ENCODE results near the gene ABCC5. TPM values are rescaled to one million over a fixed set of nuclear protein-coding genes. Genes with fewer than 3 reads are reported as not detected.

Gene ABCC5
- total and polyA plus RNA-seq, 2 of the 8 experiments (the other 6 are each of a cell fraction or from before 2014, with no cell fraction given) = 25.3 to 40.8 TPM

- no peak for DNase-seq (ENCODE audit: low read depth in 1 of 2, low spot score in 2 of 2)
- Histone ChIP-seq H4K91ac (replicated peaks; ENCODE audit: insufficient read length, low read length) (no peak overlapping the region), H3K79me2 (ENCODE audit: control insufficient read depth in 1 of 2, insufficient read depth in 2 of 2, low read length in 2 of 2) (no peaks in the 10 kb centered on the region), H2BK12ac (ENCODE audit: low read depth, low read length) (no peak overlapping the region), H2BK15ac (ENCODE audit: low read length) (no peak overlapping the region), H3K9ac (replicated peaks in 1 of 4; ENCODE audit: extremely low read depth in 1 of 4, low read depth in 3 of 4, low read length in 3 of 4) (no peak overlapping the region), H3K36me3 (ENCODE audit: control insufficient read depth in 2 of 4, insufficient read depth in 4 of 4, low read length in 3 of 4) (peaks cover 0 to 26% (median 10%) of the 10 kb centered on the region in 4 experiments; a peak in 5 of 8 replicates), H3K23ac (ENCODE audit: insufficient read length) (no peak overlapping the region), H2AK5ac (ENCODE audit: low read depth, low read length) (no peak overlapping the region), H2BK5ac (ENCODE audit: low read depth, low read length) (0 out of 2 replicates have a peak overlapping the region, but pooled peaks have one; percentile 16), H2BK20ac (ENCODE audit: low read length) (no peak overlapping the region), H3K4me1 (replicated peaks in 1 of 4; ENCODE audit: control insufficient read depth in 3 of 4, insufficient read depth in 4 of 4, low read length in 3 of 4) (peaks cover 0 to 14% (median 8%) of the 10 kb centered on the region in 4 experiments; a peak in 4 of 7 replicates), H3K9me3 (ENCODE audit: insufficient read depth in 2 of 2, low read depth in 1 of 2, low read length in 1 of 2) (no peaks in the 10 kb centered on the region), H3K27me3 (replicated peaks in 1 of 4; ENCODE audit: control insufficient read depth in 3 of 4, extremely low read depth in 1 of 4, insufficient read depth in 3 of 4, low read length in 3 of 4) (no peaks in the 10 kb centered on the region), H4K20me1 (replicated peaks in 1 of 2; ENCODE audit: control insufficient read depth in 1 of 2, insufficient read depth in 2 of 2, low read length in 2 of 2) (peaks cover 0 to 2% of the 10 kb centered on the region in 2 experiments), H3K4me2 (ENCODE audit: insufficient read depth in 1 of 2, low read depth in 2 of 2, low read length in 2 of 2) (no peak overlapping the region), H3K4ac (replicated peaks; ENCODE audit: insufficient read length, low read depth, low read length) (no peak overlapping the region), H3K14ac (ENCODE audit: insufficient read length) (no peak overlapping the region), H3K56ac (replicated peaks; ENCODE audit: insufficient read length, low read depth, low read length) (no peak overlapping the region), H3K23me2 (ENCODE audit: low read depth, low read length) (no peaks in the 10 kb centered on the region), H4K8ac (ENCODE audit: extremely low read depth, insufficient read depth, low read length) (no peak overlapping the region), H3K27ac (ENCODE audit: low read depth, low read length) (no peak overlapping the region), H2AFZ (ENCODE audit: low read length) (no peak overlapping the region), H3K79me1 (ENCODE audit: low read depth, low read length) (no peaks in the 10 kb centered on the region), H4K5ac (ENCODE audit: insufficient read length, low read depth, low read length) (no peak overlapping the region), H3K4me3 (ENCODE audit: extremely low read depth in 1 of 4, insufficient read depth in 2 of 4, low read depth in 3 of 4, low read length in 4 of 4) (no peak overlapping the region), H3K18ac (ENCODE audit: extremely low read depth, low read length) (no peak overlapping the region), H2BK120ac (replicated peaks; ENCODE audit: low read depth, low read length) (no peak overlapping the region)
- ChIA-PET POLR2A (ENCODE audit: partially characterized antibody) (no interaction called here), CTCF (ENCODE audit: partially characterized antibody) (interaction anchor here (1.3 kb wide), 1 partner anchor 66 kb away, joined by 4 read pairs; the partner anchor contains the start of gene ABCC5)
- no peak for FAIRE-seq
- WGBS, 2 experiments (ENCODE audit: extremely low coverage in 1 of 2, insufficient coverage in 1 of 2, insufficient read length in 1 of 2, insufficient replicate concordance in 2 of 2, low coverage in 1 of 2, low lambda C conversion rate in 2 of 2, missing lambda C conversion rate in 1 of 2) = 88% methylated on average over 13 of the region's 13 CpGs; no CpG with 5 or more reads in 1 of the 2 experiments
- TF ChIP-seq BACH1 (IDR thresholded peaks at IDR 0.05; ENCODE audit: low read length) (no peak), HDAC2 (IDR thresholded peaks at IDR 0.05; ENCODE audit: borderline replicate concordance in 1 of 2, low read depth in 2 of 2, low read length in 2 of 2) (no peak), JUND (IDR thresholded peaks at IDR 0.05; ENCODE audit: low read length) (no peak), KDM4A (IDR thresholded peaks at IDR 0.05; ENCODE audit: low read depth, low read length, severe bottlenecking) (no peak), PHF8 (conservative IDR thresholded peaks at IDR 0.05; ENCODE audit: low read depth, low read length) (no peak), SIN3A (conservative IDR thresholded peaks at IDR 0.05 in 1 of 2, IDR thresholded peaks at IDR 0.05 in 1 of 2; ENCODE audit: low read depth in 1 of 2, low read length in 2 of 2) (no peak)
- TF ChIP-seq, protein P1, sequence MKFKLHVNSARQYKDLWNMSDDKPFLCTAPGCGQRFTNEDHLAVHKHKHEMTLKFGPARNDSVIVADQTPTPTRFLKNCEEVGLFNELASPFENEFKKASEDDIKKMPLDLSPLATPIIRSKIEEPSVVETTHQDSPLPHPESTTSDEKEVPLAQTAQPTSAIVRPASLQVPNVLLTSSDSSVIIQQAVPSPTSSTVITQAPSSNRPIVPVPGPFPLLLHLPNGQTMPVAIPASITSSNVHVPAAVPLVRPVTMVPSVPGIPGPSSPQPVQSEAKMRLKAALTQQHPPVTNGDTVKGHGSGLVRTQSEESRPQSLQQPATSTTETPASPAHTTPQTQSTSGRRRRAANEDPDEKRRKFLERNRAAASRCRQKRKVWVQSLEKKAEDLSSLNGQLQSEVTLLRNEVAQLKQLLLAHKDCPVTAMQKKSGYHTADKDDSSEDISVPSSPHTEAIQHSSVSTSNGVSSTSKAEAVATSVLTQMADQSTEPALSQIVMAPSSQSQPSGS (IDR thresholded peaks at IDR 0.05; ENCODE audit: low read length) = no peak
- TF ChIP-seq, protein P2, sequence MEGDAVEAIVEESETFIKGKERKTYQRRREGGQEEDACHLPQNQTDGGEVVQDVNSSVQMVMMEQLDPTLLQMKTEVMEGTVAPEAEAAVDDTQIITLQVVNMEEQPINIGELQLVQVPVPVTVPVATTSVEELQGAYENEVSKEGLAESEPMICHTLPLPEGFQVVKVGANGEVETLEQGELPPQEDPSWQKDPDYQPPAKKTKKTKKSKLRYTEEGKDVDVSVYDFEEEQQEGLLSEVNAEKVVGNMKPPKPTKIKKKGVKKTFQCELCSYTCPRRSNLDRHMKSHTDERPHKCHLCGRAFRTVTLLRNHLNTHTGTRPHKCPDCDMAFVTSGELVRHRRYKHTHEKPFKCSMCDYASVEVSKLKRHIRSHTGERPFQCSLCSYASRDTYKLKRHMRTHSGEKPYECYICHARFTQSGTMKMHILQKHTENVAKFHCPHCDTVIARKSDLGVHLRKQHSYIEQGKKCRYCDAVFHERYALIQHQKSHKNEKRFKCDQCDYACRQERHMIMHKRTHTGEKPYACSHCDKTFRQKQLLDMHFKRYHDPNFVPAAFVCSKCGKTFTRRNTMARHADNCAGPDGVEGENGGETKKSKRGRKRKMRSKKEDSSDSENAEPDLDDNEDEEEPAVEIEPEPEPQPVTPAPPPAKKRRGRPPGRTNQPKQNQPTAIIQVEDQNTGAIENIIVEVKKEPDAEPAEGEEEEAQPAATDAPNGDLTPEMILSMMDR (IDR thresholded peaks at IDR 0.05; ENCODE audit: control extremely low read depth in 1 of 3, insufficient read depth in 1 of 3, low read depth in 1 of 3, low read length in 3 of 3) = no peak
These were observed 66.2 kb downstream of the ABCC5 start for GRCh38 chr3:183951459-183951858.

Data from H1 (cell line).